HEK293T (cell line): Measurements from ENCODE around the gene RNF150.

ENCODE experiments used
- ARNT ChIP-seq: fragments of 450-650 bp; IDR thresholded peaks from 2 replicates; pipeline ENCODE4 v1.6.1; 2017; ENCODE audit warnings: mild to moderate bottlenecking
- BHLHE40 ChIP-seq: fragments of 450-650 bp; IDR thresholded peaks from 2 replicates; pipeline ENCODE4 v1.6.1; 2016; ENCODE audit warnings: mild to moderate bottlenecking, moderate library complexity, borderline replicate concordance
- CTBP1 ChIP-seq: fragments of 450-650 bp; IDR thresholded peaks from 2 replicates; pipeline ENCODE4 v1.6.1; 2016; ENCODE audit warnings: borderline replicate concordance
- ELF4 ChIP-seq: fragments of 450-650 bp; IDR thresholded peaks from 2 replicates; pipeline ENCODE4 v1.6.1; 2017; ENCODE audit warnings: antibody characterized with exemption
- FOXA1 ChIP-seq: fragments of 450-650 bp; IDR thresholded peaks from 2 replicates; pipeline ENCODE4 v1.6.1; 2016; ENCODE audit warnings: mild to moderate bottlenecking
- FOXK2 ChIP-seq: fragments of 450-650 bp; IDR thresholded peaks from 2 replicates; pipeline ENCODE4 v1.6.1; 2016; ENCODE audit warnings: mild to moderate bottlenecking
- FOXM1 ChIP-seq: fragments of 450-650 bp; IDR thresholded peaks from 2 replicates; pipeline ENCODE4 v1.6.1; 2017; ENCODE audit warnings: mild to moderate bottlenecking, borderline replicate concordance
- HDGF ChIP-seq: fragments of 450-650 bp; IDR thresholded peaks from 2 replicates; pipeline ENCODE4 v1.6.1; 2017; ENCODE audit warnings: antibody characterized with exemption, borderline replicate concordance
- L3MBTL2 ChIP-seq: fragments of 450-650 bp; conservative IDR thresholded peaks from 2 replicates; pipeline ENCODE4 v1.6.1; 2016; ENCODE audit warnings: mild to moderate bottlenecking
- NFRKB ChIP-seq: fragments of 450-650 bp; IDR thresholded peaks from 2 replicates; pipeline ENCODE4 v1.6.1; 2016; ENCODE audit warnings: mild to moderate bottlenecking, moderate library complexity
- SP1 ChIP-seq: fragments of 450-650 bp; IDR thresholded peaks from 2 replicates; pipeline ENCODE4 v1.6.1; 2017
- SUZ12 ChIP-seq: fragments of 450-650 bp; IDR thresholded peaks from 2 replicates; pipeline ENCODE4 v1.6.1; 2016; ENCODE audit warnings: mild to moderate bottlenecking
- TF ChIP-seq, protein P1 (sequence below): fragments of 450-650 bp; IDR thresholded peaks from 2 replicates; pipeline ENCODE4 v1.6.1; 2016

DNA sequence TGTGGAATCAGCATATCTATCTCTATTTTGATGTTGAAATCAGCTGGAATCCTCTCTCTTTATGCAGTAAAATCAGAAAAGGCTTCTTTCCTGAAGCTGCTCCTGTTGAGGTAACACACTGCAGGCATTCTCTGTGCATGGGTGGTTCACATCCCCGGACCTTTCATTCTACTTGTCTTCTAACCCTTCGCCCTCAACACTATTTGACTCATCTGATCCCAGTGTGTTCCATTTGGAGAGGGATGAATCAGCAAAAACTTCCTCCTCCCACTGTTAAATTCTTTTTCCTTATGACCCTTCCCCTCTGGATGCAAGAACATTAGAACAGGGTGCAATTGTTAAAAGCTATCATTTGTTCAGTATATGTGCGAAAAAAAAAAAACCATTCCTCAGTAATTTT, 67.4 kb downstream of the RNF150 start:
- TF ChIP-seq ARNT, result no peak
- no peak for TF ChIP-seq CTBP1
- TF ChIP-seq FOXK2, result no peak
- no peak for TF ChIP-seq ELF4
- no peak for TF ChIP-seq SP1
- no peak for TF ChIP-seq FOXA1
- no peak for TF ChIP-seq BHLHE40
- TF ChIP-seq L3MBTL2, result no peak
- TF ChIP-seq SUZ12, result no peak
- TF ChIP-seq HDGF, result no peak
- no peak for TF ChIP-seq NFRKB
- TF ChIP-seq, protein P1, sequence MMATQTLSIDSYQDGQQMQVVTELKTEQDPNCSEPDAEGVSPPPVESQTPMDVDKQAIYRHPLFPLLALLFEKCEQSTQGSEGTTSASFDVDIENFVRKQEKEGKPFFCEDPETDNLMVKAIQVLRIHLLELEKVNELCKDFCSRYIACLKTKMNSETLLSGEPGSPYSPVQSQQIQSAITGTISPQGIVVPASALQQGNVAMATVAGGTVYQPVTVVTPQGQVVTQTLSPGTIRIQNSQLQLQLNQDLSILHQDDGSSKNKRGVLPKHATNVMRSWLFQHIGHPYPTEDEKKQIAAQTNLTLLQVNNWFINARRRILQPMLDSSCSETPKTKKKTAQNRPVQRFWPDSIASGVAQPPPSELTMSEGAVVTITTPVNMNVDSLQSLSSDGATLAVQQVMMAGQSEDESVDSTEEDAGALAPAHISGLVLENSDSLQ, result no peak
- no peak for TF ChIP-seq FOXM1
